ENCODE results near the gene ADAMTS20.

- no peak for TF ChIP-seq CTCF (conservative IDR thresholded peaks at IDR 0.05)
- TF ChIP-seq ZFX (IDR thresholded peaks at IDR 0.05): no peak
These were observed 89.9 kb downstream of the ADAMTS20 start for GRCh38 chr12:43462080-43462479.
